Body of pancreas (tissue), 4 donors: ENCODE measurements around the gene ST7L. TPM values are rescaled to one million over a fixed set of nuclear protein-coding genes. Genes with fewer than 3 reads are reported as not detected.

ENCODE experiments used
- ATAC-seq: fragments of 150-250 bp; one replicate; pipeline ENCODE4 v1.9.1; 2016
- DNase-seq, 4 donors: peaks; one replicate each; pipeline ENCODE4 v3.0.0-alpha.2; 2019
- H3K27ac ChIP-seq, 4 donors: fragments of 200-600 bp; sonication (generic); 1 replicate in 3 of 4; 2 replicates in 1 of 4; pipeline versions ENCODE4 v1.5.1 to v1.6.1; 2016 to 2019; ENCODE audit warnings: mild to moderate bottlenecking in 1 of 4, mixed read lengths in 1 of 4, moderate library complexity in 1 of 4
- H3K27me3 ChIP-seq, 2 donors: fragments of 200-600 bp; sonication (generic); one replicate each; pipeline ENCODE4 v1.6.0; 2016; ENCODE audit warnings: mild to moderate bottlenecking in 1 of 2
- H3K36me3 ChIP-seq, 2 donors: fragments of 200-600 bp; sonication (generic); replicated peaks in 1 of 2; 2 replicates each; pipeline ENCODE4 v1.5.1; 2016; ENCODE audit warnings: low read depth in 2 of 2; ENCODE audit not compliant: insufficient read depth in 1 of 2
- H3K4me1 ChIP-seq: fragments of 200-600 bp; sonication (generic); one replicate; pipeline ENCODE4 v1.6.0; 2016
- H3K4me3 ChIP-seq, 2 donors: fragments of 200-600 bp; sonication (generic); 1 replicate in 1 of 2; 2 replicates in 1 of 2; pipeline ENCODE4 v1.5.1; 2016 to 2019
- H3K9me3 ChIP-seq, 3 donors: fragments of 200-600 bp; sonication (generic); 1 replicate in 2 of 3; 2 replicates in 1 of 3; pipeline ENCODE4 v1.5.1; 2016
- CTCF ChIP-seq, 7 experiments: fragments of 450-650 bp in 4 of 7; fragments of 200-600 bp in 3 of 7; sonication (generic) in 3 of 7; IDR thresholded peaks; one replicate each; pipeline ENCODE4 v1.5.1; 2016 to 2019; ENCODE audit warnings: antibody characterized with exemption in 7 of 7
- POLR2A ChIP-seq, 3 donors: fragments of 450-650 bp; IDR thresholded peaks; one replicate each; pipeline ENCODE4 v1.6.1; 2016; ENCODE audit warnings: antibody characterized with exemption in 3 of 3, mild to moderate bottlenecking in 2 of 3
- WGBS, 2 donors: methylation state at CpG; one replicate each; pipeline ENCODE4 v1.1.5; 2017; 5-methylcytosine and 5-hydroxymethylcytosine counted together
- intact Hi-C: fragments of 100-400 bp; cut with DNase I; formaldehyde crosslinking; loops from one replicate; pipeline ENCODE4 v1.15.1; 2023
- total RNA-seq, 2 donors: library from RNA; depleted of rRNA; stranded (reverse); fragments of >200 nt; gene quantifications; one replicate each; pipeline ENCODE4 v1.1.0, GENCODE V29; 2016

Gene ST7L
- total RNA-seq, 2 donors from 2014 or later, result 9.6 to 22.3 TPM

DNA sequence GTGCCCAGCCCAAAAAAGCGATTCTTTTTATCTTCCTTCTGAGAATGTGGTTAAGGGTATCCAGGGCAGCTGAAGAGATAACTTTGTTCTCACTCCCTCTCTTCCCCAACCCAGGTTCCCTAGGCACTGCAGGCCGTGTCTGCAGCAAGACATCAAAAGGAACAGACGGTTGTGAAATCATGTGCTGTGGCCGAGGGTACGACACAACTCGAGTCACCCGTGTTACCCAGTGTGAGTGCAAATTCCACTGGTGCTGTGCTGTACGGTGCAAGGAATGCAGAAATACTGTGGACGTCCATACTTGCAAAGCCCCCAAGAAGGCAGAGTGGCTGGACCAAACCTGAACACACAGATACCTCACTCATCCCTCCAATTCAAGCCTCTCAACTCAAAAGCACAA is 98.8 kb downstream of the ST7L start:
- Histone ChIP-seq H3K9me3 (no peaks in the 10 kb centered on the region), H3K27me3 (no peaks in the 10 kb centered on the region), H3K4me1 (peaks cover 6% of the 10 kb centered on the region), H3K36me3 (peaks cover 0 to 1% of the 10 kb centered on the region in 2 donors), H3K4me3 (no peak overlapping the region), H3K27ac (no peak overlapping the region)
- intact Hi-C loops, result no loop called here
- no peak for ATAC-seq
- no peak for DNase-seq
- TF ChIP-seq POLR2A (IDR thresholded peaks at IDR 0.05) (no peak), CTCF (IDR thresholded peaks at IDR 0.05) (no peak)
- WGBS, 2 donors, result 76 to 89% methylated on average over 9 of the region's 9 CpGs

GRCh38 chr1:112518186-112518585 is 100.8 kb downstream of the ST7L start:
- intact Hi-C loops, result no loop called here
- TF ChIP-seq POLR2A (IDR thresholded peaks at IDR 0.05), result no peak
- no peak for TF ChIP-seq CTCF (IDR thresholded peaks at IDR 0.05)
- Histone ChIP-seq H3K36me3 (no peaks in the 10 kb centered on the region), H3K4me3 (no peak overlapping the region), H3K27ac (no peak overlapping the region), H3K9me3 (no peaks in the 10 kb centered on the region), H3K4me1 (peaks cover 6% of the 10 kb centered on the region), H3K27me3 (no peaks in the 10 kb centered on the region)
- 35 to 45% methylated on average over 2 of the region's 2 CpGs for WGBS, 2 donors
- DNase-seq (no peak), ATAC-seq (no peak)

GRCh38 chr1:112517646-112518045 is 101.3 kb downstream of the ST7L start:
- DNase-seq, result no peak
- no peak for ATAC-seq
- Histone ChIP-seq H3K9me3 (no peaks in the 10 kb centered on the region), H3K27me3 (no peaks in the 10 kb centered on the region), H3K4me1 (peaks cover 6% of the 10 kb centered on the region), H3K27ac (no peak overlapping the region), H3K4me3 (no peak overlapping the region), H3K36me3 (no peaks in the 10 kb centered on the region)
- TF ChIP-seq CTCF (IDR thresholded peaks at IDR 0.05) (no peak), POLR2A (IDR thresholded peaks at IDR 0.05) (no peak)
- intact Hi-C loops, result no loop called here
- 73 to 86% methylated on average over 2 of the region's 2 CpGs for WGBS, 2 donors

- no peak for ATAC-seq
- intact Hi-C loops, result no loop called here
- 85 to 100% methylated on average over 2 to 6 of the region's 9 CpGs for WGBS, 2 donors
These were observed 101.7 kb downstream of the ST7L start for GRCh38 chr1:112517231-112517630.

More at GRCh38 chr1:112517231-112517630, 101.7 kb downstream of the ST7L start:
- no peak for DNase-seq
- peaks cover 6% of the 10 kb centered on the region for H3K4me1 ChIP-seq
- H3K27ac ChIP-seq, result no peak overlapping the region
- H3K4me3 ChIP-seq, result no peak overlapping the region
- H3K27me3 ChIP-seq, result no peaks in the 10 kb centered on the region
- H3K36me3 ChIP-seq, result no peaks in the 10 kb centered on the region
- no peak for TF ChIP-seq POLR2A (IDR thresholded peaks at IDR 0.05)
- no peak for TF ChIP-seq CTCF (IDR thresholded peaks at IDR 0.05)
- no peaks in the 10 kb centered on the region for H3K9me3 ChIP-seq
